NCI-H2171 treated with DMSO at 0.1 percent for 48 hours (cell line): ENCODE data around the gene VDR.
"Not testable (repeated sequence)": the region's sequence is repeated elsewhere in the genome, so short reads cannot be mapped to it uniquely, and the experiment has no call there.

Experiments
- DNase-seq: peaks from one replicate; lab custom pipeline; 2025; lab: John Stamatoyannopoulos, UW

VDR gene

GRCh38 chr12:47848853-47849252, 55.9 kb downstream of the VDR start:
- DNase-seq = no peak

GRCh38 chr12:47846294-47846996, 58.3 kb downstream of the VDR start:
- no peak for DNase-seq

- no peak for DNase-seq
These were observed 59.7 kb downstream of the VDR start for GRCh38 chr12:47845081-47845480.

GRCh38 chr12:47844264-47845019, 60.4 kb downstream of the VDR start:
- DNase-seq = no peak

GRCh38 chr12:47843226-47843980, 61.4 kb downstream of the VDR start:
- peak; percentile 4 for DNase-seq

- DNase-seq = not testable (repeated sequence)
These were observed 62.3 kb downstream of the VDR start for GRCh38 chr12:47842543-47842942.

- no peak for DNase-seq
These were observed 62.9 kb downstream of the VDR start for GRCh38 chr12:47841910-47842309.

- DNase-seq = no peak
These were observed 63.3 kb downstream of the VDR start for GRCh38 chr12:47841501-47841900.

GRCh38 chr12:47840571-47840970, 64.2 kb downstream of the VDR start:
- no peak for DNase-seq

- peak; percentile 78 for DNase-seq
These were observed 65.4 kb downstream of the VDR start for GRCh38 chr12:47839214-47839876.

- DNase-seq = no peak
These were observed 66.4 kb downstream of the VDR start for GRCh38 chr12:47838286-47838931.

- DNase-seq = peak; percentile 69
These were observed 67.3 kb downstream of the VDR start for GRCh38 chr12:47837190-47838171.

GRCh38 chr12:47835831-47836155, 69.0 kb downstream of the VDR start:
- no peak for DNase-seq

GRCh38 chr12:47835006-47835830, 69.6 kb downstream of the VDR start:
- no peak for DNase-seq

- no peak for DNase-seq
These were observed 70.4 kb downstream of the VDR start for GRCh38 chr12:47834199-47834903.

- DNase-seq = no peak
These were observed 71.2 kb downstream of the VDR start for GRCh38 chr12:47833591-47834012.

GRCh38 chr12:47832263-47832933, 72.4 kb downstream of the VDR start:
- DNase-seq = no peak

GRCh38 chr12:47829584-47829983, 75.2 kb downstream of the VDR start:
- DNase-seq = no peak
